Lower leg skin (tissue), 4 donors: ENCODE results near the gene CPA2. TPM values are rescaled to one million over a fixed set of nuclear protein-coding genes. Genes with fewer than 3 reads are reported as not detected.
"Not testable (repeated sequence)": the region's sequence is repeated elsewhere in the genome, so short reads cannot be mapped to it uniquely, and the experiment has no call there.

Source experiments
- DNase-seq, 2 donors: peaks; one replicate each; pipeline ENCODE4 v3.0.0-alpha.2; 2019; ENCODE audit warnings: low spot score in 2 of 2
- H3K4me3 ChIP-seq: fragments of 200-600 bp; sonication (generic); 2 replicates; pipeline ENCODE4 v1.5.1; 2017; ENCODE audit warnings: mild to moderate bottlenecking, low read depth; ENCODE audit not compliant: poor library complexity, severe bottlenecking
- POLR2A ChIP-seq, 2 donors: fragments of 450-650 bp; IDR thresholded peaks; one replicate each; pipeline ENCODE4 v1.6.1; 2016 to 2017; ENCODE audit warnings: antibody characterized with exemption in 2 of 2, mild to moderate bottlenecking in 1 of 2, moderate library complexity in 1 of 2
- WGBS, 2 donors: methylation state at CpG; one replicate each; pipeline ENCODE4 v1.1.5; 2018; 5-methylcytosine and 5-hydroxymethylcytosine counted together
- intact Hi-C: fragments of 100-400 bp; cut with DNase I; formaldehyde crosslinking; loops from one replicate; pipeline ENCODE4 v1.15.0; 2023; ENCODE audit warnings: low total_unique reads
- total RNA-seq, 4 donors: library from RNA; depleted of rRNA; stranded (reverse); fragments of >200 nt; gene quantifications; one replicate each; pipeline ENCODE4 v1.1.0, GENCODE V29; 2016
- TF ChIP-seq, protein P1 (sequence below), 3 donors: fragments of 450-650 bp; IDR thresholded peaks; one replicate each; pipeline ENCODE4 v1.5.1; 2016; ENCODE audit warnings: antibody characterized with exemption in 3 of 3, mild to moderate bottlenecking in 3 of 3, moderate library complexity in 2 of 3

CPA2 gene
- total RNA-seq, 4 donors from 2014 or later, result 0.16 TPM; not detected in 3

DNA sequence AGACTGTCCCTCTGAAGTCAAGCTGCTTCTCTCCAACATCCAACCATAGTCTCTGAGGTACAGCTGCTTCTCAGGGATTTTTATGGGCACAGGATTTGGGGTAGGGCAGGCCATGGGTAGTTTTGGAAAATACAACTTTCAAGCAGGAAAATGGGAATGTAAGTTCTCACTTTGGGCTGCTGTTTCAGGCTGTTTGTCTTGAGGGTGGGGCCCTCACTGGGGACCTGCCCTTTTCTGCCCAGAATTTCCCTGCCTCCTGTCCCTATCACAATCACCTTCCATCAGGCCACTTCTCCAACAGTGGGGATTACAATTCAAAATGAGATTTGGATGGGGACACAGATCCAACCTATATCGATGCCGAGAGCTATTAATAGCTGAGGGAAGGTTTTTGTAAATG lies 34.5 kb upstream of the CPA2 start:
- DNase-seq, result no peak
- TF ChIP-seq, protein P1, sequence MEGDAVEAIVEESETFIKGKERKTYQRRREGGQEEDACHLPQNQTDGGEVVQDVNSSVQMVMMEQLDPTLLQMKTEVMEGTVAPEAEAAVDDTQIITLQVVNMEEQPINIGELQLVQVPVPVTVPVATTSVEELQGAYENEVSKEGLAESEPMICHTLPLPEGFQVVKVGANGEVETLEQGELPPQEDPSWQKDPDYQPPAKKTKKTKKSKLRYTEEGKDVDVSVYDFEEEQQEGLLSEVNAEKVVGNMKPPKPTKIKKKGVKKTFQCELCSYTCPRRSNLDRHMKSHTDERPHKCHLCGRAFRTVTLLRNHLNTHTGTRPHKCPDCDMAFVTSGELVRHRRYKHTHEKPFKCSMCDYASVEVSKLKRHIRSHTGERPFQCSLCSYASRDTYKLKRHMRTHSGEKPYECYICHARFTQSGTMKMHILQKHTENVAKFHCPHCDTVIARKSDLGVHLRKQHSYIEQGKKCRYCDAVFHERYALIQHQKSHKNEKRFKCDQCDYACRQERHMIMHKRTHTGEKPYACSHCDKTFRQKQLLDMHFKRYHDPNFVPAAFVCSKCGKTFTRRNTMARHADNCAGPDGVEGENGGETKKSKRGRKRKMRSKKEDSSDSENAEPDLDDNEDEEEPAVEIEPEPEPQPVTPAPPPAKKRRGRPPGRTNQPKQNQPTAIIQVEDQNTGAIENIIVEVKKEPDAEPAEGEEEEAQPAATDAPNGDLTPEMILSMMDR (IDR thresholded peaks at IDR 0.05), result no peak
- TF ChIP-seq POLR2A (IDR thresholded peaks at IDR 0.05), result no peak
- intact Hi-C loops, result no loop called here
- H3K4me3 ChIP-seq, result no peak overlapping the region
- 81 to 95% methylated on average over 2 of the region's 2 CpGs for WGBS, 2 donors

DNA sequence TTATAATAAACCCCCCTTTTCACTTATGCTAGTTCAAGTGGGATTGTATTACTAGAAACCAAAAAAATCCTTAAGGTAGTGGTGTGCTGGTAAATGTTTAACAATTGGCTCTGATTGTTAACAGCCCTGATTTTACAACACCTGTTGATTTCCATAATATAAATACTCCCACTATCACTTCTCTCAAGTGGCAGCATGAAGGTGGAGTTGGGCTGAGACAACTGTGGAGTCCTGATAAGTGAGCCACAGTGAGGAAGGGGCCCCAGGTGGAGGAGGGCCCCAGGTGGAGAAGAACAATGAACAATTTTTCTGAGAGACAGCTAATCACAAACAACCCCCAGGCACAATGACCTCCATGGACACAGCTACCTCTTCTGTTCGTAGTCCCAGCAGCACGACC lies 32.6 kb upstream of the CPA2 start:
- intact Hi-C loops, result no loop called here
- no peak for DNase-seq
- no peak for TF ChIP-seq POLR2A (IDR thresholded peaks at IDR 0.05)
- TF ChIP-seq, protein P1 (IDR thresholded peaks at IDR 0.05), result no peak
- WGBS, 2 donors, result 94 to 95% methylated on average over 2 of the region's 2 CpGs
- H3K4me3 ChIP-seq, result no peak overlapping the region

DNA sequence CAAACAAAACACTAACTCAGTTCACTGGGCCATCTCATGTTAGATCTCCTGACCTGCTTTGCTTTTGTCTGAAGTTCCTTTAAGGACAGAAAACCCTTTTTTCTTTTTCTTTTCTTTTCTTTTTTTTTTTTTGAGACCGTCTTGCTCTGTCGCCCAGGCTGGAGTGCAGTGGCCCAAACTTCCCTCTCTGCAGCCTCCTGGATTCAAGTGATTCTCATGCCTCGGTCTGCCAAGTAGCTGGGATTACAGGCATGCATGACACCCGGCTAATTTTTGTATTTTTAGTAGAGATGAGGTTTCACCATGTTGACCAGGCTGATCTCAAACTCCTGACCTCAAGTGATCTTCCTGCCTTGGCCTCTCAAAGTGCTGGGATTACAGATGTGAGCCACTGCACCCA lies 30.3 kb upstream of the CPA2 start:
- intact Hi-C loops, DNase-seq: not testable (repeated sequence)

DNA sequence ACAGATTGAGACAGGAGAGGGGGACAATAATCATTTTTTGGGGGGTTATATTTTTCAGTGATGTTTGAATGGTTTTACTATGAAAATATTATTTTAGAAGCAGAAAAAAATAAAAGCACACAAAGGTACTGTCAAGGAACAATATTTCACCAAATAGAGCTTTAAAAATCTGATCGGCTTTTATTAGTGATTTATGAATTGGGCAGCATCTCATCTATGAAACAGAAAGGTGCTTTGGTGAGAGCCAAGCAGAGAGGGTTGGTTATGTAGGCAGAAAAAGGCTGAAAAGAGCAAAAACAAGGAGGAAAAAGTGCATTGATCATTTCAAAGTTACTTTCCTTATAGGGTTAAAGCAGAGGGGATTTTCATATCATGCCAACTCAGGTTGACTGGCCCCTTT lies 26.4 kb upstream of the CPA2 start:
- 84 to 91% methylated on average over 1 of the region's 1 CpG for WGBS, 2 donors
- TF ChIP-seq, protein P1 (IDR thresholded peaks at IDR 0.05), result no peak
- TF ChIP-seq POLR2A (IDR thresholded peaks at IDR 0.05), result no peak
- intact Hi-C loops, result no loop called here
- no peak for DNase-seq
- H3K4me3 ChIP-seq, result no peak overlapping the region

More for the DNA sequence above, 30.3 kb upstream of the CPA2 start:
- 80 to 82% methylated on average over 4 of the region's 4 CpGs for WGBS, 2 donors
- not testable (repeated sequence) for H3K4me3 ChIP-seq

DNA sequence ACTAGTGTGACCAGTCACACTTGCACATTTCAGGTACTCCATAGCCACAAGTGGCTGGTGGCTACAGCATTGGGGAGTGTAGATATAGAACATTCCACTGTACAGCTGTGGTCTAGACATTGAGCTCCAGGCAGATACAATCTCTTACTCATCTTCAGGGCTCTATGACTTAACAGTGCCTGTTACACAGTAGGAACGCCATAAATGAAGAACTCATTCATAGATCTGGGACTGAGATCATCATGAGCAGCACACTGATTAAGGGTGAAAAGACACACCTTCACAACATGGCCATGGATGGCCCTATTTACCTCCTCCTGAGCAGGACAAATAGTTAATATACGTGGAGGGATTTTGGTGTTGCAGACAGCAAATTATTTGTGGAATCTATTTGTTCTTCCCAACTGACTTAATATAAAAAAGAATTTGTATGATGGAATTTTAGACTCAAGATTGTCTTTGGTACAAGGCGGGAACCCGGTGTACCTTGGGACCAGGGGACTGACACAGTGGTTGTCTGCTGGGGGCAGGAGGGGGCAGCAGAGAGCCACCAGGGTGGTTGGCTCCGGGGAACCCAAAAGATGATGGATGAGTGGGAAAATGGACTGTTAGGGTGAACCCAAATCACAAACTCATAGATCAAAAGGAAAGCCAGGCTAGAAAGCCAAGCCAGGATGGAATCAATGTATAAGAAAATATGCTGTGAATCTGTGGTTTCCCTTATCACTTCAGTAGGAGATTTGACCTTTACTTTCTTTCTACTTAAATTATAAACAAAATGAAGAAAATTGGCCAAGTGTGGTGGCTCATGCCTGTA lies 24.3 kb upstream of the CPA2 start:
- 51 to 55% methylated on average over 5 of the region's 5 CpGs for WGBS, 2 donors
- DNase-seq, result peak; percentile 30 to 88
- H3K4me3 ChIP-seq, result no peak overlapping the region
- TF ChIP-seq, protein P1 (IDR thresholded peaks at IDR 0.05), result no peak
- TF ChIP-seq POLR2A (IDR thresholded peaks at IDR 0.05), result no peak
- intact Hi-C loops, result no loop called here

DNA sequence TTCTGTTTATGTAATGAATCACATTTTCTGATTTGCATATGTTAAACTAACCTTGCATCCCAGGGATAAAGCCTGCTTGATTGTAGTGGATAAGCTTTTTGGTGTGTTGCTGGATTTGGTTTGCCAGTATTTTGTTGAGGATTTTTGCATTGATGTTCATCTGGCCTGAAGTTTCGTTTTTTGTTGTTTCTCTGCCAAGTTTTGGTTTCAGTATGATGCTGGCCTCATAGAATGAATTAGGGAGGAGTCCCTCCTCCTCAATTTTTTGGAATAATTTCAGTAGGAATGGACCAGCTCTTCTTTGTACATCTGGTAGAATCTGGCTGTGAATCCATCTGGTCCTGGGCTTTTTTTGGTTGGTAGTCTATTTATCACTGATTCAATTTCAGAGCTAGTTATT lies 23.2 kb upstream of the CPA2 start:
- intact Hi-C loops, H3K4me3 ChIP-seq, DNase-seq: not testable (repeated sequence)
- 0% methylated on average over 1 of the region's 1 CpG for WGBS, 2 donors

DNA sequence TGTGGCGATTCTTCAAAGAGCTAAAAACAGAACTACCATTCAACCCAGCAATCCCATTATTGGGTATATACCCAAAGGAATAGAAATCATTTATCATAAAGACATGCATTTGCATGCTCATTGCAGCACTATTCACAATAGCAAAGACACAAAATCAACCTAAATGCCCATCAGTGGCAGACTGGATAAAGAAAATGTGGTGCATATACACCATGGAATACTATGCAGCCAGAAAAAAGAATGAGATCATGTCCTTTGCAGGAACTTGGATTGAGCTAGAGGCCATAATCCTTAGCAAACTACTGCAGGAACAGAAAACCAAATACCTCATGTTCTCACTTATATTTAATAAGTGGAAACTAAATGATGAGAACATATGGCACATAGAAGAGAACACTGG lies 20.2 kb upstream of the CPA2 start:
- intact Hi-C loops, DNase-seq, H3K4me3 ChIP-seq: not testable (repeated sequence)
- WGBS, 2 donors, result 93 to 95% methylated on average over 1 of the region's 1 CpG

DNA sequence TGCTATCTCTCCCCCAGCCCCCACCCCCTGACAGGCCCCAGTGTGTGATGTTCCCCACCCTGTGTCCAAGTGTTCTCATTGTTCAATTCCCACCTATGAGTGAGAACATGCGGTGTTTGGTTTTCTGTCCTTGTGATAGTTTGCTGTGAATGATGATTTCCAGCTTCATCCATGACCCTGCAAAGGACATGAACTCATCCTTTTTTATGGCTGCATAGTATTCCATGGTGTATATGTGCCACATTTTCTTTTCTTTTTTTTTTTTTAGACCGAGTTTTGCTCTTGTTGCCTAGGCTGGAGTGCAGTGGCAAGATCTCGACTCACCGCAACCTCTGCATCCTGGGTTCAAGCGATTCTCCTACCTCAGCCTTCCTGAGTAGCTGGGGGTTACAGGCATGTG lies 17.8 kb upstream of the CPA2 start:
- DNase-seq, H3K4me3 ChIP-seq, intact Hi-C loops: not testable (repeated sequence)
- 96 to 97% methylated on average over 5 of the region's 5 CpGs for WGBS, 2 donors

DNA sequence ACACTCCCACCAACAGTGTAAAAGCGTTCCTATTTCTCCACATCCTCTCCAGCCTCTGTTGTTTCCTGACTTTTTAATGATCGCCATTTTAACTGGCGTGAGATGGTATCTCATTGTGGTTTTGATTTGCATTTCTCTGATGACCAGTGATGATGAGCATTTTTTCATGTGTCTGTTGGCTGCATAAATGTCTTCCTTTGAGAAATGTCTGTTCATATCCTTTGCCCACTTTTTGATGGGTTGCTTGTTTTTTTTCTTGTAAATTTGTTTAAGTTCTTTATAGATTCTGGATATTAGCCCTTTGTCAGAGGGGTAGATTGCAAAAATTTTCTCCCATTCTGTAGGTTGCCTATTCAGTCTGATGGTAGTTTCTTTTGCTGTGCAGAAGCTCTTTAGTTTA lies 17.0 kb upstream of the CPA2 start:
- H3K4me3 ChIP-seq, DNase-seq, intact Hi-C loops: not testable (repeated sequence)
- 91 to 96% methylated on average over 3 of the region's 3 CpGs for WGBS, 2 donors
